HG02938 (cell line): Measurements from ENCODE around the gene TAGAP.
A peak's percentile ranks its signal among the peaks of the same experiment; 100 is the strongest.

ENCODE experiments used
- ATAC-seq: cut with Tn5 transposase; IDR thresholded peaks from one replicate; pipeline ENCODE4 v1.9.1; 2021; ENCODE audit warnings: mild to moderate bottlenecking, moderate library complexity; ENCODE audit not compliant: unreplicated experiment

Gene TAGAP

DNA sequence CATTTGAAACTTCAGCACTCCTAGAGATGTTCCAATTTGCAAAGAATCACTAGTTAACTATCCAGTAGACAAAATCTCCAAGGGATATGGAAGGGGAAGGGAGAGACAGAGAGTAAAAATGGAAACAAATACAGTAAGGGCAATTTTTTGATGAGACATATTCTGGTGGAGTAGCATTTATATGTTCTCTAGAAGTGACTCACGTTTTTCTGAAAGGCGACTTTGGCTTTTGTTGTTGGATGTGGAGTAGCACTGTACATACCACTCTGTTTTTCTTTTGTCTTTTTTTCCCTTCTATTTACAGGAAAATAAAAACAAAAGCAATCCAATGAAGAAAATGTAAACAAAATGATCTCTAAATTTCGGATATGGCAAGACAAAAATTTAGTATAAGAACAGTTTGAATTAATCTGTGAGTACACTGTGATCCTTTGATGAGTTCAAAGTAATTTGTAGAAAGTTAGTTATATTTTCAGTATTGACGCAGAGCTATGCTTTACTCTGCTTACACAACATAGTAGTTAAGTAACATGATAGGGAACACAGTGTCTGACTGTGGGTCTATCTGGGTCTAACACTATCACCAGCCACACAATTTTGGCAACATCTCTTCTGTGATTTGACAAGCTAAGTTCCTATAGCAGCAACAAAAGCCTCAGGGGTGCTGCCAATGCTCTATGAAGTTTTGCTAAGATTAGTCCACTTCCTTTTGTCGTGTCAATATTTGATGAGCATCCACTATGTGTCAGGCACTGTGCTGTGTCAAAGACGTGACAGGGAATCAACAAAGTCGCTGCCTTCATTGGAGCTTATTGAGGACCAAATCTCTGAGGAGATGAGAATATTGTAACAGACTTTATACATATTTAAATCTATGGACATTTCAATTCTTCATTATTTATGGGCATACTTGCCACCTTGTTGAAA, 27.3 kb upstream of the TAGAP start:
- no peak for ATAC-seq

- no peak for ATAC-seq
Measured at GRCh38 chr6:159068904-159069578, 24.2 kb upstream of the TAGAP start.

DNA sequence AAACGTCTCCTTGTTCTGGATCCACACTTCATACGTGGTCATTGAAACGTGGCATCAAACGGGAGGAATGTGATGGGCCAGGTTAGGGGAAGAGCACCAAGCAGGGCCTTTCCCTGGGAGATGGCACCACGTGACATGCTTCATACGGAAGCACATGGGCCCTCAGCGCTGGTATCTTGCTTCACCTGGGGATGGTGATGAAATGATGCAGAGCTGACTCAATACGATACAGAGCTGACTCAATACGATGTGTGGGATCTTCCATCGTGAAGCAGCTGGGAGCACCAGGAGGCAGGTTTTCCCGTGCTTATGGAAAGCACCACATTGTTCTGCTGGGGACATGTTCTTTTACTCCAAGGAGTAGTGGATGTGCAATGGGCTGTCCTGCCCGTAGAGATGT, 22.5 kb upstream of the TAGAP start:
- no peak for ATAC-seq

DNA sequence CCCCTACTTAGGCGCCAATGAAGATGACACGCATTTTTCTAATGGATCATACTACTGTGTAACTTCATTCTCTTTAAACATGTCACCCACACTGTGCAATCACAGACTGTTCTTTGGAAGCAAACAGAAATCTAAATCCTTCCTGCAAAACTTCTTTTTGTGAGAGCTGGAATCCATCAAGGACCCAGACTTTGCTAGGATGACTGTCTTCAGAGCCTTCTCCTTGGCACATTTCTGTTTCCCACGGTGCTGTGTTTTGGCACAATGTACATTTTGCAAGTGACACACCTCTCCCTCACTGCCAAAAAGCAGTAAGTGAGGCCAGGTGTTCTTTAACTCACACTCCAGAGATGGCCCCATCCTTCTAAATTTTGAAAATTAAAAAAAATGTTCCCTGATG, 21.7 kb upstream of the TAGAP start:
- no peak for ATAC-seq

DNA sequence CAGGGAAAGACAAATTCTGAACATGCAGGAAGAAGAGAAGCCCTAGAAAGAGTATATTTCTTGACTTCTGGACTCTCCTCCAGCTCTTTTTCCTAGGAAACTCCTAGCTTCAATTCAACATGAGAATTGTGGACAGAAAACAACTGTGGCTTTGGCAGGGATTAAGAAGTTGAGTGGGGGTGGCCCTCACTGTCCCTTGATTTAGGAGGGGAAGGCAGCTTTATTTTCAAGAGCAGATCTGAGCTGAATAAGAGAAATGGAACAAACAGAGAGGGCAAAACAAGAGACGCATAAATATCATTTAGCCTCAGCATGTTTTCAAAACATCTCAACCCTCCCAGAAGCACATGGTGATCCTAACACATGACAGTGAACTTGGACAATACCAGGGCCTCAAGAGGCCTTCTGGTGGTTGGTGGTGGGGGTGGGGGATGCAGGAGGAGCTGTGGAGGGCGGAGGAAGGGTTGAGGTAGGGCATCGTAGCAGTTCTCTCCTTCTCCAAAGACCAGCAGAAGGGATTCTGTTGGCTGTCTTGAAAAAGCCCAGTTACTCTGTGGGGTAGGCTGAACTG, 21.1 kb upstream of the TAGAP start:
- ATAC-seq = no peak

DNA sequence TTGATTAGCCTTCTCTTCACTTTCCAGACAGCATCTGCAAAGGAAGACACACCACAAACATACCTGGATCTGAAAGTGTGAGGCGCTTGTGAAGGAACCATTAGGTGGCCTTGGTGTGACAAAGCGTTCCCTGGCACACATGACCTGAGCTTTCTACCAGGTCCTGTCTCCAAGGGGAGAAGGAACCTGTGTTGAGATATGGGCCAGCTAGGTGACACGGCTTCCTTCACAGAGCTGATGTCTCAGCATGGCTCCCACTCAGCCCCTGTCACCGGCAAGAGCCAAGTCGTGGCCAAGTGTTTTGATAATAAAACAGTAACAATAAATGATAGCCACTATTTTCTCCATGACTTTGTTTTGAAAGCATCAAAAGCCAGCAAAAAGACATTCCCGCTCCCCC, 20.3 kb upstream of the TAGAP start:
- no peak for ATAC-seq

GRCh38 chr6:159064477-159064876, 19.7 kb upstream of the TAGAP start:
- ATAC-seq = no peak

GRCh38 chr6:159063549-159063948, 18.8 kb upstream of the TAGAP start:
- no peak for ATAC-seq

GRCh38 chr6:159062976-159063375, 18.2 kb upstream of the TAGAP start:
- no peak for ATAC-seq

DNA sequence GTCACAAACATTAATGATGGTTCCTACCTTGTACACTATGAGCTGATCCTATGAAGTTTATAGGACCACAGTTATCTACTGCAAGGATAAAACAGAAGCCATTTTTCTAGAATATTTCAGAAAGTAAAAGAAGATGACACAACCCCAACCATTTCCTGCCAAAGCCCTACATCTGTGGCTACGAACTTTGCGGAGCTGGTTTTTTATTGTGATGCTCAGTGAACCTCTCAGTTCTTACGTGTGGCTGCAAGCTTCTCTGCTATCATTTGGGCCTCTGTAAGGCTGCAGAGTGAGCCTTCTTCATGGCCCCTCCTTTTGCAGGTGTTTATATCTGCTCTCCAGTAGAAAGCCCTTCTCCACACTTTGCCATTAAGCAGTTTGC, 17.8 kb upstream of the TAGAP start:
- ATAC-seq = peak; percentile 72

GRCh38 chr6:159061805-159062563, 17.2 kb upstream of the TAGAP start:
- ATAC-seq = peak; percentile 63

DNA sequence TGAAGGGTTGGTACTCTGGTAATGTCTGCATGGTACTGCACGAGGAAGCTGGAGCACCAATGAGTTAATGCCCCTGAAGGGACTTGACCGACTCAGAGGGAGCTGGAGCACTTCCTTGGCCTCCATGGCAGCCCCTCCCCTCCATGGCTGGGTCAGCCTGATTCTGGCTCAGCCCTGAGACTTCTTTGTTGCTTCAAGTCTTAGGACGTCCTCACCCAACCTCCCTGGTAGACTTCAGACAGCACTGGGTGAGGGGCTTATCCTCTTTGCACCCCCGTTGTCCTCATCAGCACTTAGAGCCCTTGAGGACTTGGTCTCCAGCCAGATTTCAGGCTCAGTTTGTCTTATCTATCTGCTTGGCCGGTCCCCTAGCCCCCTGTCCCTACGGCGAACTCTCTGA, 16.4 kb upstream of the TAGAP start:
- ATAC-seq = no peak

DNA sequence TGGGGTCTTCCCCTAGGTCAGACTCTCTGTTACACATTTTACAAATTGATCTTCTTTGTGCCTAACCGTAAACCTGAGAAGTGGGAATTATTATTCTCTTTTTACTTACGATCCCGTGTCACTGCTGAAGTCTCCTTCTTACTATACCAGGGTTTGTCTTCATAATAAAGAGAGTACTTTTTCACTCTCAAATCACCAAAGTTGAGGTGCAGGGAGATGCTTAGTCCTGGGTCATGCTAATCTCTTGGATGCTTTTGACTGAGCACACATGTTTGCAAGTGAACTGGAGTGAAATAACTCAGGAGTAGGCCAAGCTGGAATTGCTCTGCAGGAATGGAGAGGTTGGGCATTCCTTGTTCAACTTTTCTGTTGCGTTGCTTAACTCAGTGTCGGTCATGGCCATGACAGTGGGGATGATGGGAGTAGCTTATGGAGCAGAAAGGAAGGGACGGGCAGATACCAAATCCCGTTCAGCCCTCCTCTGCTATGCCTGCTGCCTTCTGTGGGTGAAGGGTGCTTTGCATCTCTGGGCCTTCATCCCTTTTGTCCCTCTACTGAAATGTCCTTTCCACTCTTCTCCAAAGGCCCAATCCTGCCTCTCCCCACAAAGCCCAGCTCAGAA, 15.2 kb upstream of the TAGAP start:
- no peak for ATAC-seq

DNA sequence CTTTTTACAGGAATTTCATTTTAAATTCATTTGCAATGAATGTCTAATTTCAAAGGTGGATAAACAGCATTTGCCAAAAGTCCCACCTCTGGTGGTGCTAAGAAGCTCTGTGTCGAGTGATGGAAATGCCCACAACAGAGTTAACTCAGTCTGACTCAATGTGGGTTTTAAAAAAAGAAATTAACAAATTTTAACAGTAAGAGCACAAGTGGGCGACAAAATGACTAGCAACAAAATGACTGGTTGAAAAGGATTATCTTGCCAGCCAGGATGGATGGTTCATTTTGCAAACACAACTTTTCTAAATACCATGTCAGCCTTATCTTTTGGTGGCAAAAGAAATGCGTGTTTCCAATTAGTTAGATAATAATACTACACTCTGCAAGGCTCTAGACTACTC, 14.3 kb upstream of the TAGAP start:
- no peak for ATAC-seq

GRCh38 chr6:159056899-159057298, 12.1 kb upstream of the TAGAP start:
- ATAC-seq = no peak

DNA sequence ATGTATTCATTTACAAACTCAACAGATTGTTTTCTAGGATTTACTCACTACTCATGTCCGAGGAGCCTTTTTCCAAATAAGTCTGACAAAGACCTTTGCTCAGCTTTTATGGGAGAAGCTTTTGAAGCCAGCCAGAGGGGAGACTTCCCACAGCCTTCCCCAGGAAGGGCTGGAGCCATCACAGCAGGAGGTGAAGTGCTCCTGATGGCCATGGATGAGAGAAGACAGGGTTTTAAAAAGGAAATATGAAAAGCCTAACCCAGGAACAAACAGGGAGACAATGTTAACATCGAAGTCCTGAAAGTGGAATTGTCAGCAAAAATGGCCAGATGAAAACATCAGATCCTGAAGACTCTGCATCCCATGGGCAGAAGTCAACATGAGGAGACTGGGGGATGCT, 11.6 kb upstream of the TAGAP start:
- no peak for ATAC-seq

DNA sequence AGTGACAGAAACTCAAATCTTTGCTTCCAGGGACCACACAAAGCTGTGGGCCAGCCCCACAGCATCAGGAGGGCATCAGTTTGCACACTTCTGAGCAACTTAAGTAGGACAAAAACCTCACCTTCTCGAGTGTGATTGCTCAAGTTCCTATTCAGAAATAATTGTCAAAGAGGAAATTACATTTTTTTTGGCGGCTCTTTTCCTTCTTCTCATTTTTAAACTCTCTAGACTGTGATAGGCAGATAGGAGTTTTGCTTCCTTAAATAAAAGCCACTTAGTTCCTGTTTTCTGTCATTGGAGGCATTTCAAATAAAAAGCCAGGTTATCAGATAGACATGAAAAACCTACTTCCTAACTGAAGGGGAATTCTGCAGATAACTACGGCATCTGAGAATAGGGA, 11.2 kb upstream of the TAGAP start:
- ATAC-seq = no peak

GRCh38 chr6:159053781-159054398, 9.1 kb upstream of the TAGAP start:
- ATAC-seq = no peak

- no peak for ATAC-seq
Measured at GRCh38 chr6:159052720-159053119, 7.9 kb upstream of the TAGAP start.

GRCh38 chr6:159047891-159048685, 3.3 kb upstream of the TAGAP start:
- ATAC-seq = no peak
